Measurements from ENCODE around the gene LSM14A. TPM values are rescaled to one million over a fixed set of nuclear protein-coding genes. Genes with fewer than 3 reads are reported as not detected.
"Not testable (repeated sequence)": the region's sequence is repeated elsewhere in the genome, so short reads cannot be mapped to it uniquely, and the experiment has no call there.

LSM14A gene
- total RNA-seq, 2 experiments from 2014 or later, result 120 to 129 TPM

DNA sequence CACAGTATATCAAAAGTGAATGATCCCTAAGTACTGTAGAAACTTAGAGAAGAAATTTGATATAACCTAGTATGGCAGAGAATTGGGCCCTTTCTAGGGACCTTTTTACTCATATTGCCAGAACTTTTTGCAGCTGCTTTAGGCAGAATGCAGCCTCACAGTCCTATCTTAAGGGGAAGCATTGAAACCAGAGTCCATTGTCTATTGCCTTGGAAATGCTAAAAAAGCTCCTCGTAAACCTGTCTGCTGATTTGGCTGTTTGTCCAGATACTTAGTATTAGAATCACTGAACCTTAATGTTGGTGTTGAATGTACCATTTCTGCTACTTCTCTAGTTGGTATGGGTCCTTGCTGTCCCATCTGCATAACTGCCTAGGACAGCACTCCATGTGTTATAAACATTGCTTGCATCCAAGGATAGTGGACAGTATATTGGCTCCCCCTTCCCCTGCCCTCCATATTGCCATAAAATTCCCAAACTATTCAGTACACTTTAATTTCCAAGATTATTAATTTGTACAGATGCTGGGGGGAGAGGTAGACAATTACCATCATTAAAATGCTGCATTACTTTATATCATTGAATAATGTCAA is 36.1 kb downstream of the LSM14A start:
- no peaks in the 10 kb centered on the region for H3K27me3 Mint-ChIP-seq
- ChIA-PET POLR2A (interaction anchor here (2.0 kb wide), 1 partner anchor 37 kb away, joined by 6 read pairs; no protein-coding TSS in a partner anchor), CTCF (interaction anchor here (1.0 kb wide), 1 partner anchor 13 kb away, joined by 3 read pairs; no protein-coding TSS in a partner anchor)
- H3K4me1 Mint-ChIP-seq, result peaks cover 1% of the 10 kb centered on the region
- no peak overlapping the region for H3K27ac Mint-ChIP-seq
- H3K9me3 Mint-ChIP-seq, result no peaks in the 10 kb centered on the region
- no peak overlapping the region for H3K4me3 Mint-ChIP-seq
- peaks cover 37% of the 10 kb centered on the region for H3K36me3 Mint-ChIP-seq (ENCODE audit: low read depth)
- DNase-seq, result no peak

- no peaks in the 10 kb centered on the region for H3K9me3 Mint-ChIP-seq
- CTCF ChIA-PET, result interaction anchor here (0.5 to 1.4 kb wide), 6 partner anchors 8 to 15 kb away, joined by 3 to 4 read pairs (median 4); no protein-coding TSS in a partner anchor
- no peak for DNase-seq
- no peak overlapping the region for H3K4me3 Mint-ChIP-seq
- no peaks in the 10 kb centered on the region for H3K27me3 Mint-ChIP-seq
- H3K36me3 Mint-ChIP-seq (ENCODE audit: low read depth), result peaks cover 39% of the 10 kb centered on the region
- POLR2A ChIA-PET, result interaction anchor here (0.9 to 2.0 kb wide), 2 partner anchors 37 to 38 kb away, joined by 5 to 6 read pairs; no protein-coding TSS in a partner anchor
- H3K27ac Mint-ChIP-seq, result no peak overlapping the region
- peaks cover 2% of the 10 kb centered on the region for H3K4me1 Mint-ChIP-seq
Measured at GRCh38 chr19:34209726-34210125, 37.4 kb downstream of the LSM14A start.

DNA sequence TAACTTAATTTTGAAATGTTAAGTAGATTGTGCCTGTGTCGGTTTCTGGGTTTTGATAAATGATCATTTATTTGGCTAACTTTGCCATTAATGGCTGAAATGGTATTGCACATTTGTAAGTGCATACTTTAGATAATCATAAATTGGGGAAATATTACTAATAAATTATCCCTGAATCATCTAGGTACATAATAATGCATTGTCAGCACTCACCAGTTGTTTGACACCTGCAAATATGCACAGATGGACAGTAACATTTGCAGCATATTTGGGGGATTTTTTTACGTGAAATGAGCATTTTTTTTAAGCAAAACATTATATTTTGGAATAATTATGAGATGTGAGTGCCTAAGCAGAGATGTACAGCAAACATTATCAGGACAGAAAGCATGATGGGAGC is 41.0 kb downstream of the LSM14A start:
- Mint-ChIP-seq H3K36me3 (ENCODE audit: low read depth) (peaks cover 48% of the 10 kb centered on the region), H3K27me3 (no peaks in the 10 kb centered on the region), H3K4me1 (peaks cover 24% of the 10 kb centered on the region), H3K9me3 (no peaks in the 10 kb centered on the region), H3K27ac (no peak overlapping the region), H3K4me3 (no peak overlapping the region)
- DNase-seq, result no peak
- ChIA-PET POLR2A (no interaction called here), CTCF (no interaction called here)

- no peak overlapping the region for H3K27ac Mint-ChIP-seq
- peaks cover 48% of the 10 kb centered on the region for H3K36me3 Mint-ChIP-seq (ENCODE audit: low read depth)
- H3K4me1 Mint-ChIP-seq, result peaks cover 30% of the 10 kb centered on the region
- no peak for DNase-seq
- H3K9me3 Mint-ChIP-seq, result no peaks in the 10 kb centered on the region
- ChIA-PET CTCF (no interaction called here), POLR2A (no interaction called here)
- H3K27me3 Mint-ChIP-seq, result no peaks in the 10 kb centered on the region
- no peak overlapping the region for H3K4me3 Mint-ChIP-seq
Measured at GRCh38 chr19:34214040-34214439, 41.7 kb downstream of the LSM14A start.

DNA sequence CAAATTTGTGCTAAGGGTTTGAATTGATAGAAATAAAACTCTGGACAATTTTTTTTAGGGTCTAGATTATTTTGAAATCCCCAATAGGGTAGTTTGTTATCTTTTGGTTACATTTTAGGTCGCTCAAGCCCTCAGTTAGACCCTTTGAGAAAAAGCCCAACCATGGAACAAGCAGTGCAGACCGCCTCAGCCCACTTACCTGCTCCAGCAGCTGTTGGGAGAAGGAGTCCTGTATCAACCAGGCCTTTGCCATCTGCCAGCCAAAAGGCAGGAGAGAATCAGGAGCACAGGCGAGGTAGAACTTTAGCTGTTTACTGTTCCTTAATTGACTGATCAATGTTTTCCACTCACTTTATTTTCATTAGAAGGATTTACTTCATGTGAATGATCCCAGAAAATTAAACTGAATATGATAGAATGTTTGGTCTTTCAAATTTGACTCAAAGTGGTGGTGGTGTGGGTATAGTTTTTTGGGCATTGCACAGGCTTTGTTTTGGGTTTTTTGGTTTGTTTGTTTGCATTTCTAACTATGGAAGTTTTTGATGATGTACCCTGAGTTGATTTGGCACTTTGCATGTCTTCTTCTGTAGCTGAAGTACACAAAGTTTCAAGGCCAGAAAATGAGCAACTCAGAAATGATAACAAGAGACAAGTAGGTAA is 42.8 kb downstream of the LSM14A start:
- peaks cover 50% of the 10 kb centered on the region for H3K36me3 Mint-ChIP-seq (ENCODE audit: low read depth)
- H3K9me3 Mint-ChIP-seq, result no peaks in the 10 kb centered on the region
- H3K4me3 Mint-ChIP-seq, result no peak overlapping the region
- no peaks in the 10 kb centered on the region for H3K27me3 Mint-ChIP-seq
- POLR2A ChIA-PET, result no interaction called here
- H3K27ac Mint-ChIP-seq, result no peak overlapping the region
- DNase-seq, result no peak
- CTCF ChIA-PET, result no interaction called here
- H3K4me1 Mint-ChIP-seq, result peaks cover 32% of the 10 kb centered on the region

DNA sequence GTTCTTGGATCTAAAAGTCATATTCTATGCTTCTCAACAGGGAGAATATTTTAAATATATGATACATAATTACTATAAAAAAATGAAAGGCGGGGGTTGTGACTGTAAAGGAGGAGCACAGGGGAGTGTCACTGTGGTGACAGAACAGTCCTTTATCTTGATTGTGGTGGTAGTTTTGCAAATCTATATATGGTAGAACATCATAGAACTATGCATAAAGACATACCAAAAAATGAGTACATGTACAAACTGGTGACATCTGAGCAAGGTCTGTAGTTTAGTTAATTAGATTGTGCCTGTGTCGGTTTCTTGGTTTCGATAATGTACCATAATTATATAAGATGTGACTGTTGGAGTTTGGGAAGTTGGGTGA is 43.3 kb downstream of the LSM14A start:
- DNase-seq, result no peak
- peaks cover 37% of the 10 kb centered on the region for H3K4me1 Mint-ChIP-seq
- no peaks in the 10 kb centered on the region for H3K27me3 Mint-ChIP-seq
- peaks cover 51% of the 10 kb centered on the region for H3K36me3 Mint-ChIP-seq (ENCODE audit: low read depth)
- ChIA-PET CTCF (no interaction called here), POLR2A (no interaction called here)
- no peak overlapping the region for H3K4me3 Mint-ChIP-seq
- no peaks in the 10 kb centered on the region for H3K9me3 Mint-ChIP-seq
- no peak overlapping the region for H3K27ac Mint-ChIP-seq

GRCh38 chr19:34216745-34217219 is 44.5 kb downstream of the LSM14A start:
- not testable (repeated sequence) for H3K4me3 Mint-ChIP-seq, H3K27me3 Mint-ChIP-seq, H3K9me3 Mint-ChIP-seq, H3K27ac Mint-ChIP-seq, DNase-seq
- CTCF ChIA-PET, result interaction anchor here (0.6 to 0.7 kb wide), 2 partner anchors 10 to 121 kb away, joined by 3 read pairs; no protein-coding TSS in a partner anchor
- H3K36me3 Mint-ChIP-seq (ENCODE audit: low read depth), result peaks cover 55% of the 10 kb centered on the region
- POLR2A ChIA-PET, result interaction anchor here (1.3 to 1.6 kb wide), 2 partner anchors 44 to 45 kb away, joined by 3 to 4 read pairs; partner anchors contain the start of gene LSM14A
- H3K4me1 Mint-ChIP-seq, result peaks cover 37% of the 10 kb centered on the region

DNA sequence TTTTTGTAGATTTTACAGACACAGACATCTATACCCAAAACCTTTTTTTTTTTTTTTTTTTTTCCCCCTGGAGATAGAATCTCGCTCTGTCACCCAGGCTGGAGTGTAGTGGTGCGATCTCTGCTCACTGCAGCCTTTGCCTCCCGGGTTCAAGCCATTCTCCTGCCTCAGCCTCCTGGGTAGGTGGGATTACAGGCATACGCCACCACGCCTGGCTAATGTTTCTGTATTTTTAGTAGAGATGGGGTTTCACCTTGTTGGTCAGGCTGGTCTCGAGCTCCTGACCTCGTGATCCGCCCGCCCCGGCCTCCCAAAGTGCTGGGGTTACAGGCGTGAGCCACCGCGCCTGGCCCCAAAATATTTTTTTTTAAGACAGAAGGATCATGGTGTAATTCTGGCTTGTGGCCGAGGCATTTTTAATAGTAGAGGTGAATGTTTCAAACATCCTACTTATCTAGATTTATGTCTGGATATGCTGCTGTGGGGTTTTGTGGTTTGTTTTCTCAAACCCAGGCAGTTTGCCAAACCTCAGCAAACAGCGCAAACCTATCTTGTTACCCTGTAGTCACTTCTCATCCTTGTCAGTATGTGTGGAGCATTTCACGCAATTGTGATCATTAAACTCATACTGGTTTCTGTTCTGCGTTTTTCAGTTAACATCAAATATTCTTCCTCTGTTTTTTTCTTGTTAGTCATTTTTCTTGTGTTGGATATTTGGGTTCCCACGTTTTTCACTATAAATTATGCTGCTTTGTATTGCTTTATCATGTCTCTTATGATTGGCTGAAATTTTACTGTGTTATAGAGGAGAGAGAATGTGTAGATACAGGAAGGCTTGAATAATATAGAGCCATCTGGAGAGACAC is 45.9 kb downstream of the LSM14A start:
- no peaks in the 10 kb centered on the region for H3K27me3 Mint-ChIP-seq
- H3K27ac Mint-ChIP-seq, result peak overlapping the region; percentile 36
- peaks cover 37% of the 10 kb centered on the region for H3K4me1 Mint-ChIP-seq
- ChIA-PET POLR2A (interaction anchor here (1.3 to 1.7 kb wide), 3 partner anchors 15 to 47 kb away, joined by 3 to 7 read pairs (median 4); partner anchors contain the start of gene LSM14A), CTCF (interaction anchor here (0.6 to 1.9 kb wide), 5 partner anchors 8 to 212 kb away, joined by 3 to 4 read pairs (median 3); no protein-coding TSS in a partner anchor)
- DNase-seq, result peak; percentile 69
- H3K36me3 Mint-ChIP-seq (ENCODE audit: low read depth), result peaks cover 65% of the 10 kb centered on the region
- peak overlapping the region; percentile 1 for H3K4me3 Mint-ChIP-seq
- H3K9me3 Mint-ChIP-seq, result no peaks in the 10 kb centered on the region

GRCh38 chr19:34218818-34219164 is 46.5 kb downstream of the LSM14A start:
- ChIA-PET CTCF (interaction anchor here (1.0 to 1.9 kb wide), 5 partner anchors 9 to 212 kb away, joined by 3 to 4 read pairs (median 4); no protein-coding TSS in a partner anchor), POLR2A (interaction anchor here (0.9 to 1.7 kb wide), 3 partner anchors 14 to 138 kb away, joined by 3 to 7 read pairs (median 3); no protein-coding TSS in a partner anchor)
- peaks cover 66% of the 10 kb centered on the region for H3K36me3 Mint-ChIP-seq (ENCODE audit: low read depth)
- H3K27me3 Mint-ChIP-seq, result no peaks in the 10 kb centered on the region
- DNase-seq, result no peak
- H3K9me3 Mint-ChIP-seq, result no peaks in the 10 kb centered on the region
- H3K27ac Mint-ChIP-seq, result peak overlapping the region; percentile 36
- H3K4me3 Mint-ChIP-seq, result no peak overlapping the region
- peaks cover 41% of the 10 kb centered on the region for H3K4me1 Mint-ChIP-seq

DNA sequence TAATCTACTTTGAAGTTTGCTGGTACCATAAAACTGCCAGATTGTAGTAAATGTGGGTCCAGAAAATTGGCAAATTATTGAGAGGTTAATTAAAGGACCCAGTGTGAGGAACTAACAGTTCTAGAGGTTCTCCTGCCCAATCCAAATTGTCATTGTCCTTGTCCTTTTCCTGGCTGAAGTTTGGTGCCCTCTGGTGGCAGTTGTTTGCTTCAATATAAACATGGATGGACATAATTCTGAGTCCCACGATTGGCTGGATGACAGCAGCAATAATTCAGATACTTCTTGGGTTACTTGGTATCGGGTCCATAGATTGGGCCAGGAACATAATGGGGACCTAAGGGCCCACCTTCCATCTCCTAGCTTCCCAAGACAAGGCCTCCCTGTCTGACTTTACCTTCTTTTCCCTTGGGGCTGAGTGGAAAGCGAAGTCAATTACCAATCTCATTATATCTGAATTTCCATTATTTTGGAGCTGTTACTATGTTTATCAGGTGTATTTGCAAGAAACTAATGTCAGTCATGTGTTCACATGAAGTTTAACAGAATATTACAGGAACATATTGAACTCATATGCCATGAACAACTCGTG is 48.3 kb downstream of the LSM14A start:
- Mint-ChIP-seq H3K27ac (no peak overlapping the region), H3K9me3 (no peaks in the 10 kb centered on the region), H3K4me1 (peaks cover 47% of the 10 kb centered on the region), H3K36me3 (ENCODE audit: low read depth) (peaks cover 73% of the 10 kb centered on the region), H3K4me3 (no peak overlapping the region), H3K27me3 (no peaks in the 10 kb centered on the region)
- peak; percentile 62 for DNase-seq
- CTCF ChIA-PET, result interaction anchor here (0.7 to 1.9 kb wide), 13 partner anchors 11 to 210 kb away, joined by 3 to 7 read pairs (median 4); no protein-coding TSS in a partner anchor
- POLR2A ChIA-PET, result interaction anchor here (0.6 kb wide), 2 partner anchors 91 to 779 kb away, joined by 3 read pairs; no protein-coding TSS in a partner anchor

DNA sequence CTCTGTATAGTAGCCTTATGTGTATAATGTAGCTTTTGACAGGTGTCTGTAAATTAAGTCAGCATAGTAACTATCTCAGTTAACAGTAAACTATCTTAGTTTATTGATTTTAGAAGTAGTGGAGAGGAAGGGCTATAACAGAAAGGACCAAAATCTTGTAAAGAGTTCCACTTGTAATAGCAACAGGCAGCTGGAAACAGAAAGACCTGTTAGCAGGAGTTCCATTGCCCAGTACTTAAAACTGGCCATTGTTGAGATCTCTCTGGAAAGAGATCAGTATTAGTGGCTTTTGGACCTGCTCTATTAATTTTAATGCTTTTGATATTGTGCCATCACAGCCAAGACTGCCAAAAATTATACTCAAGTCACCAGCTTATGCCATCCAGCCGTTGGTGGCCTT is 50.1 kb downstream of the LSM14A start:
- POLR2A ChIA-PET, result interaction anchor here (1.0 kb wide), 1 partner anchor 10 kb away, joined by 3 read pairs; no protein-coding TSS in a partner anchor
- Mint-ChIP-seq H3K4me3 (no peak overlapping the region), H3K27me3 (no peaks in the 10 kb centered on the region), H3K9me3 (no peaks in the 10 kb centered on the region), H3K27ac (no peak overlapping the region), H3K4me1 (peaks cover 57% of the 10 kb centered on the region), H3K36me3 (ENCODE audit: low read depth) (peaks cover 79% of the 10 kb centered on the region)
- no peak for DNase-seq
- CTCF ChIA-PET, result interaction anchor here (0.8 to 1.7 kb wide), 4 partner anchors 10 to 137 kb away, joined by 3 to 7 read pairs (median 4); no protein-coding TSS in a partner anchor

DNA sequence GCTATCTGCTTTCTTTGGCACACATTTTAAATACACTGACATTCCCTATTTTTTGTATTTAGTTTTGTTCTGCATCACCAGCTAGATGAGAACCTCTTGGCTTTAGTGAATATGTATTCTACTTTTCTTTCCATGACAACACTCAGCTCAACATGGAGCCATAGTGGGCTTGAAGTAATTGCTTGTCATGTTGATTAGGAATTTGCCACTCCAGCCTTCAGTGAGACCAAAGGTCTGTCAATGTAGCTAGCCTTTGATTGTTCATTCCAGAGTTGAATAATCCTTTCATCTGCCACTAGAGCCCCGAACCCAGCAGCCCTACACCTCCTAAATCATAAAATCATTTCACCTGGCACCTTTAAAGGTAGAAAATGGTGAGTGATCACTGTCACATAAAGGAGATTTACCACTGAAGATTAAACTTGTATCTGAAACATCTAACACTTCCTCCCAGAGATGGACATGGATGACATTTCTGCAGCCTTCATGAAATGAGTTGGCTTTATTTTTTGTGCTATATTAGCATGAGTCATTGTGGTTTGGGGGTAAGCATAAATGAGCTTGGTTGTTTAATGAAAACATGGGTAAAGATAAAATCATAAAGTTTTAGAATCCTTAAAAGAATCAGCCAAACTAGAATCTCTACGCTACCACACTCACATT is 52.8 kb downstream of the LSM14A start:
- ChIA-PET POLR2A (interaction anchor here (0.7 to 3.6 kb wide), 12 partner anchors 12 to 202 kb away, joined by 3 to 29 read pairs (median 4); partner anchors contain the start of gene LSM14A), CTCF (interaction anchor here (0.8 to 2.8 kb wide), 5 partner anchors 8 to 203 kb away, joined by 3 to 10 read pairs (median 3); partner anchors contain the start of gene UBA2)
- Mint-ChIP-seq H3K27me3 (no peaks in the 10 kb centered on the region), H3K36me3 (ENCODE audit: low read depth) (peaks cover 87% of the 10 kb centered on the region), H3K4me1 (peaks cover 57% of the 10 kb centered on the region), H3K4me3 (no peak overlapping the region), H3K27ac (peak overlapping the region; percentile 60), H3K9me3 (no peaks in the 10 kb centered on the region)
- no peak for DNase-seq
